Right renal pelvis (tissue), 4 donors: ENCODE measurements around the gene MFAP3. TPM values are rescaled to one million over a fixed set of nuclear protein-coding genes. Genes with fewer than 3 reads are reported as not detected.

Experiments
- DNase-seq, 4 donors: peaks; one replicate each; pipeline ENCODE4 v3.0.0-alpha.2; 2013; ENCODE audit warnings: low read depth in 4 of 4, low spot score in 3 of 4, missing footprints in 1 of 4
- polyA plus RNA-seq, 4 donors: library from polyadenylated mRNA; unstranded; fragments of 120-200 nt; gene quantifications; one replicate each; pipeline ENCODE4 v1.2.1, GENCODE V29; 2013; ENCODE audit not compliant: insufficient read length in 4 of 4

MFAP3 gene
- polyA plus RNA-seq, 4 donors: 41.5 to 52.1 (median 48.8) TPM

DNA sequence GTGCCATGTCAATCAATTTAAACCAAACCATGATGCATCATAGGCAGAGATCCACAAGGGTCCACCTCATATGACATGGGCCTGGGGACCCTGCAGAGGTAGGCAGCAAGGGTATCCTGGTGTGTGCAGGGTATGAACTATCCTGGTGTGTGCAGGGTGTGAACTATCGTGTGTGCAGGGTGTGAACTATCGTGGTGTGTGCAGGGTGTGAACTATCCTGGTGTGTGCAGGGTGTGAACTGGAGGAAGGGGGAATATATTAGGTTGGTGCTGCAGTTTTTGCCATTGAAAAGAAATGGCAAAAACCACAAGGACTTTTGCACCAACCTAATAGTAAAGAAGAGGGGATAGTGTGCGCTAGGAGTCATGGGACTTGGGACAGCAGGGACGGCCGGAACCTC is 50.0 kb downstream of the MFAP3 start:
- DNase-seq: no peak

DNA sequence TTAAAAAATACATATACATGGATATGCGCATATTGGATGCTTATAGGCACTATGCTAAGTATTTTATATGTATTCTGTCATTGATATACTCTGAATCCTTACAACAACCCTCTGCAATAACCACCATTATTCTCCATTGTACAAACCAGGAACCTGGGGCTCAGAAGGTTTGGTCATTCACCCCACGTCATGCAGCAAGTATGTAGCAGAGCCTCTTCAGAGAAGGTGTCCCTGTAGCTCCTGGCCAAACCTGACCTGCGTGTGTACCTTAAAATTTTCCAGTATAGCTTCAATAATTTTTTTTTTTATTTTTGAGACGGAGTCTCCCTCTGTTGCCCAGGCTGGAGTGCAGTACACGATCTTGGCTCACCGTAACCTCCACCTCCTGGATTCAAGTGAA is 51.9 kb downstream of the MFAP3 start:
- DNase-seq: no peak

DNA sequence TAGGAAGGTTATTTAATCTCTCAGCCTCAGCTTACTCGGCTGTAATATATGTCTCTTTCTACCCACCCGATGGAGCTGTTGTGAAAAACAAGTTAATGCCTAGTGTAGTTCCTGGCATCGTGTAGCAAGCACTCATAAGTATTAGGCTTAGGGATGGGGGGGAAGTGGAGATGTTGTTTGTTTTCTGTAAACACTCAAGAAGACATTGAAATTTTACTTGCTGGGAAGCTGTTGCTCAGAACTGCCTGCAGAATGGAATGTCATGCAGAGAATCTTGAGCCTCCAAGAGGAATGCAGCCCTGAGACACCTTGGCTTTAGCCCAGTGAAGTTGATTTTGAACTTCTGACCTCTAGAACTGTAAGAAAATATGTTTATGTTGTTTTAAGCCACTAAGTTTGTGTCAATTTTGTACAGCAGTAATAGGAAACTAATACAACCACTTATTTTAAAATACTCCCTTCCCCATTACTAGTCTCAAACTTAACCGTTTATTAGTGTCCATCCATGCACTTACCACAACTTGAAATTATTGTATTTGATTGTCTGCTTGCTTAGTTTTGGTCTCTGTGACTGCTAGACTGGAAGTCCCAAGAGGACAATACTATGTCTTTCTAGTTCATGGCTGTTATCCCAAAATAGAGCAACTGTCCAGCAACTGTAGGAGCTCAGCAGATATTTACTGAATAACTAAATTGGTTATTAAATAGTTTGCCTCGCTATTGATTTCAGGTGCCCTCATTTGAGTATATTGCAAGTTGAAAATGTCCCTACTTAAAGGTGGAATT is 53.8 kb downstream of the MFAP3 start:
- DNase-seq: no peak

DNA sequence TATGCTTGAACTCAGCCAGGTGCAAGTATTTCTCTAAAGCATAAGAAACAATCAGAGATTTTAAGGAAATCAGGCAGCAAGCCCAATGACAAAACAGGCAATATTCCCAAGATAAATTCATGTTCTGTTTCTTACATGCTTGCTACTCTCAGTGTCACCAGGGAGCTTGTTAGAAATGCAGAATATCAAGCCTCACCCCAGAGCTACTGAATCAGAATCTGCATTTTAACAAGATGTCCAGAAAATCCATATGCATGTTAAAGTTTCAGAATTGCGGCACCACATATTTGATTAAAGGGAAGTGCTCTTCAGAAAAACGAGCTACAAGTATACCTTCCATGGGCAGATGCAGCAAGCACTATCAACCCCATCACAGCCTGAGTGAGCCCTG is 54.4 kb downstream of the MFAP3 start:
- no peak for DNase-seq

DNA sequence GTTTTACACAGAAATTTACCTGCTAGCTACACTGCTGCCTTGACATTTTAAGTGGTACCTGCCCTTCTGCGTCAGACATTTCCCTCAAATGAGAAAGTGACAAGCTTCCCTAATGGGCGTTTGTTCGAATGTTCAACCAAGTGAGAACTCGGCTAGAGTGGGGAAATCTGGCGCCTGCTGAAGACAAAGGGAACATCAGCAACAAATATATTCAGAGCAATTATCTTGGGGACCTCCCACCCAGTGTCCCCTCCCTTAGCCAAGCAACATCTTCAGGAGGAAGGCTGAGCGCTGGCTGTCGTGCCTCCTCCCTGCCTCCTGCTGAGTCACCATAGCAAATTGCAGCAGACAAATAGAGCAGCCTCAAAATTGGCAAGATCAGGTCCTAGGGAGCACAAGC is 57.1 kb downstream of the MFAP3 start:
- DNase-seq: no peak

DNA sequence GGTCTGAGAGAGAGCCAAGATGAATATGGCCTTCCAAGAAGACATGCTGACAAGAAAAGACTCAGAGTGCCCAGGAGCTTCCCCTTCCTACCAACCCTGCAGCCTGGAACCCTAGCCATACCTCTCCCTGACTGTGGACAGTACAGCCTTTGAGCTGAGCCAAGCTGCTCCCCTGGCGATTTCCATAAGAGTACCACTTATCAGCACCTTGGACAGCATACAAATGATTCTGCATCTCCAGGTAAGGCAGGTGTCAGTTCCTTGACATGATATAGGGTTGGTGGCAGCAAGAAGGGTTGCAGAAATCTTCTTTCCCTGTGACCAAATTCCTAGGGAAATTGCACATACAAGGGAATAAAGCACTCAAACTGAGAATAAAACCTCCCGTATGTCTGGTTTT is 58.3 kb downstream of the MFAP3 start:
- DNase-seq: peak in 1 of 4 donors; percentile 22

DNA sequence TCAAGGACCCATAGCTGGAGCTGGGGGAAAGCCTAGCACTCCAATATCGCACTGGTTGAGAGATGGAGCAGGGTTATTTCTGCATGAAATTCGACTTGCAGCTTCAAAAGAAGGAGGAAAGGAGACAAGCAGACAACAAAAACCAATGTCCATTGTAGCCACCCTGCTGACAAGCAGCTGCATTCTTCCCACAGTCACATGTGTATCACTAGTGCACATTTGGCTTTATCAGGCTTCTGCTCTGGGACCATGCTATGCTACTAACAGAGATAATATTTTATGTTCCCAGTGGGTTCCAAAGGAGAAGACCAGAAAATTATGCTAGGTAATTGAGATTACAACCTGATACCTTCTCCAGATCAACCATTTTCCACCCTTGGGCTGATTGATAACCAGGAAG is 59.7 kb downstream of the MFAP3 start:
- DNase-seq: no peak

DNA sequence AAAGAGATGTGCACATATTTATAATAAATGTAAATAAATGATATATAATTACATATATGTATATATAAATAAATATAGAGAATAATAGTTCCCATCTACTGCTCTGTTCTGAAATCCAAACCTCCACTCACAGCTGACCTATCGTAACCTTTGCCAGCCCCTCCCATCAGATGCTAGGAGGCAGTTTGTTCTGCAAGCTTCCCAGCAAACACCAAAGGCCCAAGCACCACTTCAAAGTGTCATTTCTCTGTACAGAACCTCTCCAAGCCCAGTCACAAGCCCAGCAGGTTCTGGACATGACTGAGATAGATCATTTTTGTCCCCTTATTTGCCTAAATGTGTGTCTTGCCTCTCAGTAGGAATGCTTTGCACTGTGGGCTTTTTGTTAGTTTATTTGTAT is 62.4 kb downstream of the MFAP3 start:
- DNase-seq: no peak

DNA sequence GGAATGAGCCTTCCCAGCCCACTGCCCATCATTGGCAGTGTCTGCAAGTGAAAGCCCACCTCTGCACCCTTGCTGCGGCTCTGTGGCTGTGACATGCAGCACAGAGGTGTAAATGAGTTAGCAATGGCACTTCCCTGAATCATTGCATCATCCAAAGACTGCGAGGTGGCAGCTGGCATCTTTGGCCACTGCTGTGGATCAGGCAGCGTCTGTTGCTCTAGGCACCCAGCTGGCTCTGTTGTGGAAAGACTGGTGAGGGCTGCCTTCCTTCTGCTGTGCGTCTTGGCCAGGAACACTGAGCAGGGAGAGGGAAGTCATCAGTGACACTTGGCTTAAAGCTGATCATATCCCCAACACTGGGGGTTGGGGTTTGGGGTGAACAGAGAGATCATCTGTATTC is 64.5 kb downstream of the MFAP3 start:
- no peak for DNase-seq

Other genes starting within 250 kb of the MFAP3 start
- gene FAM114A2, start 57 bp upstream of the MFAP3 start, polyA plus RNA-seq: 10 to 100 TPM; 30.6 to 34.8 (median 32.4) TPM
- 10 to 100 TPM; 27.6 to 30.1 (median 28.5) TPM for gene GALNT10, start 151.8 kb downstream of the MFAP3 start, polyA plus RNA-seq